HG03175 (cell line): ENCODE measurements around the gene MOB3A.
"Not testable (repeated sequence)": the region's sequence is repeated elsewhere in the genome, so short reads cannot be mapped to it uniquely, and the experiment has no call there.

Experiments used
- ATAC-seq: cut with Tn5 transposase; IDR thresholded peaks from one replicate; pipeline ENCODE4 v1.9.1; 2021; ENCODE audit warnings: mild to moderate bottlenecking, moderate library complexity; ENCODE audit not compliant: unreplicated experiment

Gene MOB3A

GRCh38 chr19:2109046-2109864, 13.1 kb upstream of the MOB3A start:
- ATAC-seq = no peak

DNA sequence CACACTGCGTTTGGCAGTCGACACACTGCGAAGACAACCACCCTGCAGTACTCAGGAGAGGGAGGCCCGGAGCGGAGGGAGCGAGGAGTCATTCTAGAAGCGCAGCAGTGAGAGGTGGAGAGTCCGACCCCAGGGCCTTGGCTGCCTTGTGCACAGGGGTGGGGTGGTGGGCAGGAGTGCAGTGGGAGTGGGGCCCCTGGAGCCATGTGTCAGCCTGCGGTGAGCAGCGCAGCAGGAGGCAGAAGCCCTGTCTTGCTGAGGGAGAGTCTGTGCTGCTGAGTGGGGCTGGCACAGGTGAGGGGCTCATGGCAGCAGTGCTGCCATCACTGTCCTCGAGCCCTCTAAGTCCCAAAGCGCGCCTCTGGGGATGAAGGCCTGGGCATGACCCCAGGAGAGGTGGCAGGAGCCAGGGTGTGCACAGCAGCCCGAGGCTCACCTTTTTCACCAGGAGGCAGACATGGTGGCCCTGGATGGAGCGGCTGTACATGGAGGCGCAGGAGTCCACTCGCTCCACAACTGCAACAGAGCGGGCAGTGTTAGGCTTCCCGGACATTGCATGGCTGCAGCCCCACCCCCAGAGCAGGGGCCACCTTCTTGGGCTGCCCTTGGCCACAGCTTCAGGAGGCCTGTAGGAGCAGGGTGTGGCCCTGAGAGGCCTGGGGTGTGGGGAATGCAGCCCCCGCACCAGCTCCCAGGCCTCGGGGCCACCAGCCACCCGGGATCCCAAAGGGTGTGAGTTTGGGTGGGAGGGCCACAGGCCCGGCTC, 12.3 kb upstream of the MOB3A start:
- no peak for ATAC-seq

DNA sequence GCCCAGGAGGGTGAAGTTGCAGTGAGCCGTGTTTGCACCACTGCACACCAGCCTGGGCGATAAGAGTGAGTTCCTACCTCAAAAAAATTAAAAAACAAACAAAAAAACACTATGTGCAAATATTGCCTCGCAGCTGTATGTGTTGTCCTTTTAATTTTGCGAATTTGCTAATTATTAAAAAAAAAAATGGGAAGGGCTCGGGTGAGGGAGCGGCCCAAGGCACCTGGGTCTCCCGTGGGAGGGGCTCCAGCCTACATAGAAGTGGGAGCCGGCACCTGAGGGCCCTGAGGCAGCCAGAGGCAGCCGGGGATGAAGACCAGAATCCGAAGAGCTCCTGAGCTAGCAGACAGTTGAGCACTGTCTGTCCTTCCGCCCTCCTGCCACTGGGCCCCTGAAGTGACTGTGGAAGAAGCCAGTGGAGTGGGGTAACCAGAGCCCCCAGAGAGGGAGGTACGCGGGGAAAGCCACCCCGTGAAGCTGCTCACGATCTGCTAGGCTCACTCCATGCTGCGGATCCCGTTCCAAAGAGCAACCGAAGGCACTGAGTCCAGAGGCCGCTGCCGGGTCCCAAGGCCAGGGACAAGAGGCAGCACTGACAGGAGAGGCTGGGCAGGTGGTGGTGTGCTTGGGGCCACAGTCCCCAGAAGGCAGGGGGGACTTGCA, 7.0 kb upstream of the MOB3A start:
- ATAC-seq = no peak

GRCh38 chr19:2101417-2102335, 5.5 kb upstream of the MOB3A start:
- no peak for ATAC-seq

DNA sequence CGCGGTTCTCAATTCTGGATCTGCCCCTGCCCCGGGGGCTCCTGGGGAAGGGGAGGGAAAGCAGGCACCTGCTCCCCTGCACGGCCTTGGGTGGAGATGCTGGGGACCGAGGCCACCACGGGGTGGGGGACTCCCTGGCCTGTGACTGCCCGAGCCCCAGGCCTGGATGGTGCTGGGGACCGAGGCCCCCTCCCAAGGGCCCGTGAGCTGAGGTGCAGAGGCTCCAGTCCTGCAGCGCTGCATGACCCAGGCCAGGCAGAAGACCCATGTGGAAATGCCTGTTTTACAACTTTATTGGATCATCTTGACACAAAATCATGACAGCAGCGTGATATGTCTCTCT, 4.6 kb upstream of the MOB3A start:
- no peak for ATAC-seq

GRCh38 chr19:2099937-2100718, 4.0 kb upstream of the MOB3A start:
- no peak for ATAC-seq

DNA sequence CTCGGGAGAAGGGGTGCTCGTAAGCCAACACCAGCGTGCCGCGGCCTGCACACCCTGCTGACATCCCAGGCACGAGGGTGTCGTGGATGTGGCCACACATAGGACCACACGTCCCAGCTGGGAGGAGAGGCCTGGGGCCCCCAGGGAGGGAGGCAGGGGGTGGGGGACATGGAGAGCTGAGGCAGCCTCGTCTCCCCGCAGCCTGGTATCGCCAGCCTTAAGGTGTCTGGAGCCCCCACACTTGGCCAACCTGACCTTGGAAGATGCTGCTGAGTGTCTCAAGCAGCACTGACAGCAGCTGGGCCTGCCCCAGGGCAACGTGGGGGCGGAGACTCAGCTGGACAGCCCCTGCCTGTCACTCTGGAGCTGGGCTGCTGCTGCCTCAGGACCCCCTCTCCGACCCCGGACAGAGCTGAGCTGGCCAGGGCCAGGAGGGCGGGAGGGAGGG, 3.0 kb upstream of the MOB3A start:
- no peak for ATAC-seq

DNA sequence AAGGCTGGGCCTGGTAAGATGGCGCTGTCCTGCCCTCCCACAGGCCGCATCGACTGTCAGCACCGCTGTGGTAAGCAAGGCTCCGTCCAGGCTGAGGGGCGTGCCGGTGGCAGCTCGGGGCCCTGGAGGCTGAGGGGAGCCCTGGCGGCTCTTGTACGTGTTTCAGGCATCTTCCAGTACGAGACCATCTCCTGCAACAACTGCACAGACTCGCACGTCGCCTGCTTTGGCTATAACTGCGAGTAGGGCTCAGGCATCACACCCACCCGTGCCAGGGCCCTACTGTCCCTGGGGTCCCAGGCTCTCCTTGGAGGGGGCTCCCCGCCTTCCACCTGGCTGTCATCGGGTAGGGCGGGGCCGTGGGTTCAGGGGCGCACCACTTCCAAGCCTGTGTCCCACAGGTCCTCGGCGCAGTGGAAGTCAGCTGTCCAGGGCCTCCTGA, 1.8 kb upstream of the MOB3A start:
- ATAC-seq = no peak

GRCh38 chr19:2097203-2097885, 1.2 kb upstream of the MOB3A start:
- ATAC-seq = no peak

DNA sequence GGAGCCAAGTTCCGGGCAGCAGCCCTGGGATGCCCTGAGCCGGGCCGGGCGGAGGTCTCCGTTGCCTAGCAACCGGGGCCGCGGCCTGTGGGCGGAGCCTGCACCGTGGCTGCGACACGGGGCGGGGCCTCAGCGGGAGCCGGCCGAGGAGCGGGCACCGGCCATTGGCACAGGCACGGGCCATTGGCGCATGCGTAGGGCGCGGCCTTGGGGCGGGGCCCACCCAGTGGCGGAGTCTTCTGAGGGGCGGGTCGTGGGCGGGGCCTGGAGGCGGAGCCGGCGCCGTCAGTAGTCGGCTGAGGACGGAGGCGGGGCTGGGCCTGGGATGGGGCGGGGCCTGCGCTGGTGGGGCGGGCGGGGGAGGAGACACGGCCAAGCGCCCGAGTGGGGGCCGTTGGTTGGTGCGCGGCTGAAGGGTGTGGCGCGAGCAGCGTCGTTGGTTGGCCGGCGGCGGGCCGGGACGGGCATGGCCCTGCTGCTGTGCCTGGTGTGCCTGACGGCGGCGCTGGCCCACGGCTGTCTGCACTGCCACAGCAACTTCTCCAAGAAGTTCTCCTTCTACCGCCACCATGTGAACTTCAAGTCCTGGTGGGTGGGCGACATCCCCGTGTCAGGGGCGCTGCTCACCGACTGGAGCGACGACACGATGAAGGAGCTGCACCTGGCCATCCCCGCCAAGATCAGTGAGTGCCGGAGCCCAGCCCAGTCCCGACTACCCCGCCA, 515 bp upstream of the MOB3A start, which contains the start of gene IZUMO4:
IZUMO4 (plus strand) TSS at position 436 of the 723 bp plus-strand sequence; CDS start at position 467, 31 bp downstream.
- ATAC-seq = peak; percentile 66

DNA sequence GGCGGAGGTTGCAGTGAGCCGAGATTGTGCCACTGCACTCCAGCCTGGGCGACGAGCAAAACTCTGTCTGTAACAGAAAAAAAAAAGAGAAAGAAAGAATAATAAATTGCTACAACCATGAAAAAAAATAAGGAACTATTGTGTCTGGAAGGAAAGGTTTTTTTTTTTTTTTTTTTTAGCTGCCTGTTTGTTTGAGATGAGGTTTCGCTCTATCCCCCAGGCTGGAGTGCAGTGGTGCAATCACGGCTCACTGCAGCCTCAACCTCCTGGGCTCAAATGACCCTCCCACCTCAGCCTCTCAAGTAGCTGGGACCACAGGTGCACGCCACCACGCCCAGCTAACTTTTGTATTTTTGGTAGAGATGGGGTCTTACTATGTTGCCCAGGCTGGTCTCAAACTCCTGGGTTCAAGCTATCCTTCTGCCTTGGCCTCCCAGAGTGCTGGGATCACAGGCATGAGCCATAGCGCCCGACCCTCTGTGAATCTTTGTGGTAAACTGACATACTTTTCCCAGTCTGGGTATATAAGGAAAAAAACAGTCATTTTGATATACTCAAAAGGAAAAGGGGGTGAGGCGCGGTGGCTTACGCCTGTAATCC, 4.1 kb downstream of the MOB3A start:
- ATAC-seq = not testable (repeated sequence)

DNA sequence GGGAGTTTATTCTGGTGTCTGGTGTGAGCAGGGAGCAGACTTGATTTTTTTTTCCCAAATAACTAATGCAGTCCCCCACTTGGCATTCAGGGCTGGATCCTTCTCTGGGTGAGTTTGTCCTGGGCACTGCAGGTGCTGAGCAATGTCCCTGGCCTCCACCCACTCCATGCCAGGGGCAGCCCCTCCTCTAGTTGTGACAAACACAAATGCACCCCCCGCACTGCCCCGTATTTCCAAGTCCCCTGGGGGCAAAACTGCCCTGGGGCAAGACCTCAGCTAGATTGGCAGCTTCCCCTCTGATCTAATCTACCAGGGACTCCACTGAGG, 6.4 kb downstream of the MOB3A start:
- ATAC-seq = no peak

DNA sequence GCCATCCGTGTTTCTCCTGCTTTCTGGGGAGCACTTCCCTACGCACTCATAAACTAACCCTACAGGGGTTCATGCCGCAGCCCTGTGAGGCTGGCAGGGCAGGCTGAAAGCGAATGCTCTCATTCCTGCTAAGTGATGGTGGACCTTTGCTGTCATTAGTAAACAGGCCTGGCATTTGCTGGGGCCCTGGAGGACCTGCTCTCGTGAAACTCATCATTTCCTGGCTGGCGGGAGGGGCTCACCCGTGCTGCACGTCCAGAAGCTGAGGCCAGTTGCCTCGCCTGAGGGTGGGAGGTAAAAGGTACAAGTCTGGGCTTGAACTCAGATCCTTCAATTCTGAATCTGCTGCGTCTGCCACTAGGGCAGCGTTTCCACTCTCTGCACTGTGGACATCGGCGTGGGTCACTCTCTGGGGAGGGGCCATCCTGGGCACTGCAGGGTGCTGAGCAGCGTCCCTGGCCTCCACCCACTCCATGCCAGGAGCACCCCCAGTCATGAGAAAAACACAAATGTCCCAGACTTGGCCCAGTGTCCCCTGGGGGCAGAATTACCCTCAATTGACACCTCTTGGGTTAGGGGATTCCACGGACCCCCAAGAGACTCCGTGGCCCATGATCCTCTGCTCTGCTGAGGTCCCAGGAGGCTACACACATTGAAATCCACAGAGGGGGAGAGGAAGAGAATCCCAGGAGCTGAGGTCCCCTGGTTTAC, 7.0 kb downstream of the MOB3A start:
- no peak for ATAC-seq

- peak; percentile 24 for ATAC-seq
These were observed 8.5 kb downstream of the MOB3A start for GRCh38 chr19:2087621-2088100.

DNA sequence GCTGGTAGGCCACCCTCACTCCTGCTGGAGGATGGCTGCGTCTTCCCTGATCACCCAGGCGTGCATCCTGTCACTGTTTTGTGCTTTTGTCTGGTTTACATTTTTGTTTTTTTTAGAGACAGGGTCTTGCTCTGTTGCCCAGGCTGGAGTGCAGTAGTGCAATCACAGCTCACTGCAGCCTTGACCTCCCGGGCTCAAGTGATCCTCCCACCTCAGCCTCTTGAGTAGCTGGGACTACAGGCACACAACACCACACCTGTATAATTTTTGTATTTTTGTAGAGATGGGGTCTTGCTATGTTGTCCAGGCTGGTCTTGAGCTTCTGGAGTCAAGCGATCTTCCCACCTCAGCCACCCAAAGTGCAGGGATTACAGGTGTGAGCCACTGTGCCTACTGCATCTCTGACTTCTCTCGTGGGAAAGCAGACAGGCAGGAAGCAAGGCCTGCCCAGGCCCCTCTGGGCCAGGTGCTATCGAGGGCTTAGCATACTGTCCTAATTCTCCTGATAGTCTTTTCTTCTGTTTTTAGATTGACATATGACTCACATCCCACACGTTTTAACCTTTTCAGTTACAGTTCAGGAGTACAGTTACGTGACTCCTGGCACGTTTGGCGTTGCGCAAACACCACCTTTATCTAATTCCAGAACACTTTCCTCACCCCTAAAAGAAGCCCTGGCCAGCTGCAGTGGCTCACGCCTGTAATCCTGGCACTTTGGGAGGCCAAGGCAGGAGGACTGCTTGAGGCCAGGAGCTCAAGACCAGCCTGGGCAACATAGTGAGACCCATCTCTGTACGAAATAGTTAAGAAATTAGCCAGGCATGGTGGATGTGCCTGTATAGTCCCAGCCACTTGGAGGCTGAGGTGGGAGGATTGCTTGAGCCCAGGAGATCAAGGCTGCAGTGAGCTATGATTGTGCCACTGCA, 9.2 kb downstream of the MOB3A start:
- ATAC-seq = not testable (repeated sequence)

GRCh38 chr19:2084993-2085720, 11.0 kb downstream of the MOB3A start:
- peak; percentile 39 for ATAC-seq
